ENCODE results near the gene AQP9. TPM values are rescaled to one million over a fixed set of nuclear protein-coding genes. Genes with fewer than 3 reads are reported as not detected.
"Not testable (repeated sequence)": the region's sequence is repeated elsewhere in the genome, so short reads cannot be mapped to it uniquely, and the experiment has no call there.

Gene AQP9
- total RNA-seq, 4 donors from 2014 or later, result 0.50 to 5.1 (median 3.0) TPM; not detected in 1

DNA sequence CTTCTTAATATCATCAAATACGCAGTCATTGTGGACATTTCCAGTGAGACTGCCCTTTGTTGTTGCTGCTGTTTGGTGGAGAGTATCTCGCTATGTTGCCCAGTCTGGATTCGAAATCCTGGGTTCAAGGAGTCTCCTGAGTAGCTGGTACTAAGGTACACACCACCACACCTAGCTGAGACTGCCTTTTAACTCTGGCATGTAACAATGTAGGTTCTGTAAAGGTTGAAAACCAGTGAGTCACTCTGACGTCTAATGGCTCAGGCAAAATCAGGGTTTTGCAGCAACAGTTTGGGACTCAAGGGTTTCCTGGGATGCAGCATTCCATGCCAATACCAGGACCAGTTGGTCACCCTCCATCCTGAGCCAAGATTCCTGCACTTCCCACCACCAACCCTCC, 52.2 kb downstream of the AQP9 start:
- Histone ChIP-seq H3K27ac (no peak overlapping the region), H3K4me1 (no peaks in the 10 kb centered on the region), H3K36me3 (no peaks in the 10 kb centered on the region), H3K9me3 (no peaks in the 10 kb centered on the region), H3K4me3 (no peak overlapping the region), H3K27me3 (peaks cover 17% of the 10 kb centered on the region)
- TF ChIP-seq POLR2A (IDR thresholded peaks at IDR 0.05) (no peak), POLR2AphosphoS5 (IDR thresholded peaks at IDR 0.05) (no peak), EP300 (IDR thresholded peaks at IDR 0.05) (no peak)
- TF ChIP-seq, protein P1, sequence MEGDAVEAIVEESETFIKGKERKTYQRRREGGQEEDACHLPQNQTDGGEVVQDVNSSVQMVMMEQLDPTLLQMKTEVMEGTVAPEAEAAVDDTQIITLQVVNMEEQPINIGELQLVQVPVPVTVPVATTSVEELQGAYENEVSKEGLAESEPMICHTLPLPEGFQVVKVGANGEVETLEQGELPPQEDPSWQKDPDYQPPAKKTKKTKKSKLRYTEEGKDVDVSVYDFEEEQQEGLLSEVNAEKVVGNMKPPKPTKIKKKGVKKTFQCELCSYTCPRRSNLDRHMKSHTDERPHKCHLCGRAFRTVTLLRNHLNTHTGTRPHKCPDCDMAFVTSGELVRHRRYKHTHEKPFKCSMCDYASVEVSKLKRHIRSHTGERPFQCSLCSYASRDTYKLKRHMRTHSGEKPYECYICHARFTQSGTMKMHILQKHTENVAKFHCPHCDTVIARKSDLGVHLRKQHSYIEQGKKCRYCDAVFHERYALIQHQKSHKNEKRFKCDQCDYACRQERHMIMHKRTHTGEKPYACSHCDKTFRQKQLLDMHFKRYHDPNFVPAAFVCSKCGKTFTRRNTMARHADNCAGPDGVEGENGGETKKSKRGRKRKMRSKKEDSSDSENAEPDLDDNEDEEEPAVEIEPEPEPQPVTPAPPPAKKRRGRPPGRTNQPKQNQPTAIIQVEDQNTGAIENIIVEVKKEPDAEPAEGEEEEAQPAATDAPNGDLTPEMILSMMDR (IDR thresholded peaks at IDR 0.05), result no peak
- 73 to 84% methylated on average over 4 of the region's 4 CpGs for WGBS, 2 donors (ENCODE audit: low coverage in 1 of 2)
- no peak for ATAC-seq

DNA sequence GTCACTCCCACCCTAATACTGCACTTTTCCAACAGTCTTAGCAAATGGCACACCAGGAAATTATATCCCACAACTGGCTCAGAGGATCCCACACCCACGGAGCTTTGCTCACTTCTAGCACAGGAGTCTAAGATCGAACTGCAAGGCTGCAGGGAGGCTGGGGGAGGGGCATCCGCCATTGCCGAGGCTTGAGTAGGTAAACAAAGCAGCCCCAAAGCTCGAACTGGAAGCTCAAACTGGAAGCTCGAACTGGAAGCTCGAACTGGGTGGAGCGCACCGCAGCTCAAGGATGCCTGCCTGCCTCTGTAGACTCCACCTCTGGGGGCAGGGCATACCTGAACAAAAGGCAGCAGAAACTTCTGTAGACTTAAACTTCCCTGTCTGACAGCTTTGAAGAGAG, 55.5 kb downstream of the AQP9 start:
- not testable (repeated sequence) for H3K4me1 ChIP-seq, H3K4me3 ChIP-seq, H3K36me3 ChIP-seq, H3K27ac ChIP-seq, H3K9me3 ChIP-seq, ATAC-seq
- peaks cover 10% of the 10 kb centered on the region for H3K27me3 ChIP-seq
- 52 to 100% methylated on average over 2 to 4 of the region's 9 CpGs for WGBS, 2 donors (ENCODE audit: low coverage in 1 of 2)

DNA sequence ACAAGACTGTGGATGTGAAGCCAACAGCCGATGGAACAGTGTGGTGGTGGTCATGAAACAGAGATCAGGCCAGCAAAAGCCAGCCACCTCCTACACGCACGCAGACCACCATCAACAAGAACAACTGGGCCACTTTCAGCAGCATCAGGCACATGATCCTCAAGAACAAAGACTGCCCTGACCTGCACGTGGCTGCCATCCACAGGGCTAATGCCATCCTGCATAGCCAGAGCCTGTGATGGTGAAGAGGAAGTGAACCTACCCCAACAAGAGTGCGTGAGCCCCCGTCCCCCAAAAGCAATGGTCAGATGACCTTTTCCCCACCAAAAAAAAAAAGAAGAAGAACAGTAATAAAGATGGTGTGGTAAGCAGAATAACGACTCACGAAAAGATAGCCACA, 62.6 kb downstream of the AQP9 start:
- WGBS, 2 donors (ENCODE audit: low coverage in 1 of 2), result 92 to 100% methylated on average over 2 of the region's 8 CpGs
- Histone ChIP-seq H3K36me3 (no peaks in the 10 kb centered on the region), H3K4me3 (no peak overlapping the region), H3K27me3 (no peaks in the 10 kb centered on the region), H3K27ac (no peak overlapping the region), H3K9me3 (no peaks in the 10 kb centered on the region), H3K4me1 (no peaks in the 10 kb centered on the region)
- no peak for ATAC-seq
- TF ChIP-seq EP300 (IDR thresholded peaks at IDR 0.05) (no peak), POLR2AphosphoS5 (IDR thresholded peaks at IDR 0.05) (no peak), POLR2A (IDR thresholded peaks at IDR 0.05) (no peak)
- TF ChIP-seq, protein P1 (IDR thresholded peaks at IDR 0.05), result no peak

DNA sequence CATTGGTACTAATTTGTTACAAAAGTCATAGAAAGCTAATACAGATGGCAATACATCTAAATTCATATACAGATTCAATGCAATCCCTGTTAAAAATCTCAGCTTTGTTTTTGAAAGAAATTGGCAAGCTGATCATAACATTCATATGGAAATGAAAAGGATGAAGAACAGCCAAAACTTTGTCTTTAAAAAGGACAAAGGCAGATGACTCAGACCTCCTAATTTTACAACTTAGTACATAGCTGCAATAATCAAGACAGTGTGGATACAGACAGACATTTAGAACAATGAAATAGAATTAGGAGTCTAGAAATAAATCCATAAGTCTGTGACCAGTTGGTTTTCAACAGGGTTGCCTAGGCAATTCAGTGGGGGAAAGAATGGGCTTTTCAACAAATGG, 63.3 kb downstream of the AQP9 start:
- no peaks in the 10 kb centered on the region for H3K9me3 ChIP-seq
- no peaks in the 10 kb centered on the region for H3K36me3 ChIP-seq
- no peak for ATAC-seq
- no peaks in the 10 kb centered on the region for H3K4me1 ChIP-seq
- TF ChIP-seq POLR2AphosphoS5 (IDR thresholded peaks at IDR 0.05) (no peak), EP300 (IDR thresholded peaks at IDR 0.05) (no peak), POLR2A (IDR thresholded peaks at IDR 0.05) (no peak)
- TF ChIP-seq, protein P1 (IDR thresholded peaks at IDR 0.05), result no peak
- no peaks in the 10 kb centered on the region for H3K27me3 ChIP-seq
- H3K27ac ChIP-seq, result no peak overlapping the region
- H3K4me3 ChIP-seq, result no peak overlapping the region

DNA sequence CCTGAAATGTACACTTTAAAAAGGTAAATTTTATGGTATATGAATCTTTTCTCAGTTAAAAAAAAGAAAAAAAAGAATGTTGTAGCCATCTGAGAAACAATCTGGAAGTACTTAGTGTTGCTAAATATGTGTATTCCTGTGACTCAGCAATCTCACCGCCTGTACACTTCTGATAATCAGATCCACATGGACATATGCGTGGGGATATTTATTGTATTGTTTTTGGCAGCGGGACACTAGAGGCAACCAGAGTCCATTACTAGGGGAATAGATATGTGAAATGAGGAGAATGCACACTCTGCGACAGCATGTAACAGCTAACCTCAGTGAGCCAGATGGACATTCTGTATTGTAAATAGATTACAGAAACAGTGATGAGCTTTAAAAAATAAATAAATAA, 65.4 kb downstream of the AQP9 start:
- TF ChIP-seq POLR2AphosphoS5 (IDR thresholded peaks at IDR 0.05) (no peak), POLR2A (IDR thresholded peaks at IDR 0.05) (no peak), EP300 (IDR thresholded peaks at IDR 0.05) (no peak)
- TF ChIP-seq, protein P1 (IDR thresholded peaks at IDR 0.05), result no peak
- no peak for ATAC-seq
- H3K4me3 ChIP-seq, result no peak overlapping the region
- no peaks in the 10 kb centered on the region for H3K36me3 ChIP-seq
- WGBS, 2 donors (ENCODE audit: low coverage in 1 of 2), result 34 to 64% methylated on average over 4 of the region's 4 CpGs
- H3K4me1 ChIP-seq, result no peaks in the 10 kb centered on the region
- H3K27ac ChIP-seq, result no peak overlapping the region
- no peaks in the 10 kb centered on the region for H3K9me3 ChIP-seq
- no peaks in the 10 kb centered on the region for H3K27me3 ChIP-seq

DNA sequence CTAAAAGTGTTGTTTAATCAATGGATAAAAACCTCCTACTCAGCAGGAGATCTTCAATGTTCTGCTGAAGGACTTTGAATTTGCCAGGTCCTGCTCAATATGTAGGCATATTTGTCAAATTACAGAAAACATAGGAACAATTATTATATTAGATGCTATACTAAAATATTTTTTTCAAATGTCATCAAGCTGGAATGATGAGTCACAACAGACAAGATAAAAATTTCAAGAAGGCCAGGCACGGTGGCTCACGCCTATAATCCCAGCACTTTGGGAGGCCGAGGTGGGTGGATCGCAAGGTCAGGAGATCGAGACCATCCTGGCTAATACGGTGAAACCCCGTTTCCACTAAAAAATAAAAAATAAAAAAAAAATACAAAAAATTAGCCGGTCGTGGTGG, 68.0 kb downstream of the AQP9 start:
- WGBS, 2 donors (ENCODE audit: low coverage in 1 of 2), result 92% methylated on average over 9 of the region's 9 CpGs; no CpG with 5 or more reads in 1 of the 2 donors
- H3K4me1 ChIP-seq, result no peaks in the 10 kb centered on the region
- no peak for ATAC-seq
- no peaks in the 10 kb centered on the region for H3K36me3 ChIP-seq
- TF ChIP-seq EP300 (IDR thresholded peaks at IDR 0.05) (no peak), POLR2A (IDR thresholded peaks at IDR 0.05) (no peak), POLR2AphosphoS5 (IDR thresholded peaks at IDR 0.05) (no peak)
- TF ChIP-seq, protein P1 (IDR thresholded peaks at IDR 0.05), result no peak
- no peaks in the 10 kb centered on the region for H3K27me3 ChIP-seq
- no peak overlapping the region for H3K27ac ChIP-seq
- H3K4me3 ChIP-seq, result no peak overlapping the region
- H3K9me3 ChIP-seq, result no peaks in the 10 kb centered on the region

DNA sequence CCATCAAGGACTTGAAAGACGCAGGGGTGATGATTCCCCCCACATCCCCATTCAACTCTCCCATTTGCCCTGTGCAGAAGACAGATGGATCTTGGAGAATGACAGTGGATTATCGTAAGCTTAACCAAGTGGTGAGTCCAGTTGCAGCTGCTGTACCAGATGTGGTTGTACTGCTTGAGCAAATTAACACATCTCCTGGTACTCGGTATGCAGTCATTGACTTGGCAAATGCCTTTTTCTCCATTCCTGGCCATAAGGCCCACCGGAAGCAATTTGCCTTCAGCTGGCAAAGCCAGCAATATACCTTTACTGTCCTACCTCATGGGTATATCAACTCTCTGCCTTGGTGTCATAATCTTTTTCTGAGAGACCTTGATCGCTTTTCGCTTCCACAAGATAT, 70.0 kb downstream of the AQP9 start:
- not testable (repeated sequence) for H3K9me3 ChIP-seq, ATAC-seq, H3K4me1 ChIP-seq, H3K36me3 ChIP-seq, H3K27me3 ChIP-seq, H3K4me3 ChIP-seq, H3K27ac ChIP-seq
- 89 to 100% methylated on average over 5 to 6 of the region's 6 CpGs for WGBS, 2 donors (ENCODE audit: low coverage in 1 of 2)

DNA sequence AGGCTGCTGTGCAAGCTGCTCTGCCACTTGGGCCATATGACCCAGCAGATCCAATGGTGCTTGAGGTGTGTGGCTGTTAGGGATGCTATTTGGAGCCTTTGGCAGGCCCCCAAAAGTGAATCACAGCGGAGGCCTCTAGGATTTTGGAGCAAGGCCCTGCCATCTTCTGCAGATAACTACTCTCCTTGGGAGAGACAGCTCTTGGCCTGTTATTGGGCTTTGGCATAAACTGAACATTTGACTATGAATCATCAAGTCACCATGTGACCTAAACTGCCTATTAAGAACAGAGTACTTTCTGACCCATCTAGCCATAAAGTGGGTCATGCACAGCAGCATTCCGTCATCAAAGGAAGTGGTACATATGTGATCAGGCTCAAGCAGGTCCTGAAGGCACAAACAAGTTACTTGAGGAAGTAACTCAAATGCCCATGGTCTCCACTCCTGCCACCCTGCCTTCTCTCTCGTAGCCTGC, 70.9 kb downstream of the AQP9 start:
- H3K27ac ChIP-seq, H3K4me3 ChIP-seq, ATAC-seq, H3K4me1 ChIP-seq, H3K27me3 ChIP-seq, H3K36me3 ChIP-seq, H3K9me3 ChIP-seq: not testable (repeated sequence)
- WGBS, 2 donors (ENCODE audit: low coverage in 1 of 2), result 100% methylated on average over 2 of the region's 3 CpGs; no CpG with 5 or more reads in 1 of the 2 donors

All from gastroesophageal sphincter (tissue), 4 donors.